GM18867 (cell line): Measurements from ENCODE around the gene C11orf91.
"Not testable (repeated sequence)": the region's sequence is repeated elsewhere in the genome, so short reads cannot be mapped to it uniquely, and the experiment has no call there.

Experiments
- ATAC-seq: cut with Tn5 transposase; IDR thresholded peaks from one replicate; pipeline ENCODE4 v1.9.1; 2021; ENCODE audit warnings: mild to moderate bottlenecking, moderate library complexity; ENCODE audit not compliant: unreplicated experiment

The C11orf91 gene

DNA sequence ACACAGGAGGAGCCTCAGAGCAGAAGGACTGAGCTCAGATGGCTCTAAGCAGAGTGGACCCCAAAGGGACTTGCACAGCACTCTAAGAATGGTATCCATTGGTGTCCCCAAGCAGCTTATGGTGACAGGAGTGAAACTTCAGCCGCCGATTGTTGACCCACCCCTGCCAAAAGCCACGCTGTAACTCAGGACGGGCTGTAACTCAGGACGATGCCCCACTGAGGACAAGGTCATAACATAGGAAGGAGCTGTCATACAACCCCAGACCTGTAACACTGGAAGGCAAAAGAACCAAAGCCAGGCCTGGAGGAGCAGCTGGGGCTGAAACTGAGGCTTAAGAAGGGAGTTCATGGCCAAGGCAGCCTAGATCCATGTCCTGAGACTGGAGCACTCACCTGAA lies 21.4 kb upstream of the C11orf91 start:
- ATAC-seq = no peak

DNA sequence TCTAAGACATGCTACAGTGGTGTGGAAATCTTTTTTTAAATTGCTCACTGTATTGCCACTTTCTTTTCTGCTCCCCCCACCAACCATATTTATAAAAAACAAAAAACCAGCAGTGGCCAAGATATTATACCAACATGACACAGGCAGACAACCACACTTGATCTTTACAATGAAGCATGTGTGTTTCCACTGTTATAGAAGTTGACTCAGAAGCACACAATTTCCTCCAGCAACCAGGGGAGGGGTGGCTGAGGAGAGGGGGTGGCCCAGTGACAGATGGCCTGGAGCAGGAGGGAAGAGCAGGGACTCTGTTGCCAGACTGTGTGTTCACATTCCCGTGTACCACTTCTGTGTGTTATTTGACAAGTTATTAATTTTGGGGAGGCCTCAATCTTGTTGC lies 20.8 kb upstream of the C11orf91 start:
- ATAC-seq = no peak

GRCh38 chr11:33719587-33719986 lies 19.0 kb upstream of the C11orf91 start:
- ATAC-seq = no peak

DNA sequence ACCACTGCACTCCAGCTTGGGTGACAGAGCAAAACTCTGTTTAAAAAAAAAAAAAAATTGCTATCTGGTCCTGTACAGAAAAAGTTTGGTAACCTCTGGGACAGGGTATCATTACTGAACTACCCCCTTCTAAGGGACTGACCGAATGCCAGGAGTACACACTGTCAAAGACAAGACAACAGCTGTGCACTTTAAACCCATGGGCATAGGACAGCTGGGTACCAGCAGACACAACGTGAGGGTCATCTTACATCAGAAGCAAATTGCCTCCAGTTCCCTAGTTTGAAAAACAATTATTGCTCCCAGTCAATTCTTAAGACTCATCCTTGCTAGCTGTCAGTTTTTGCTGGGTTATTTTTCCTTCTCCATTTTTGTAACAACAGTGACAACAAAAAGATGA lies 17.8 kb upstream of the C11orf91 start:
- no peak for ATAC-seq

GRCh38 chr11:33716243-33716642 lies 15.6 kb upstream of the C11orf91 start:
- no peak for ATAC-seq

GRCh38 chr11:33713856-33714398 lies 13.3 kb upstream of the C11orf91 start:
- no peak for ATAC-seq

GRCh38 chr11:33713151-33713855 lies 12.7 kb upstream of the C11orf91 start:
- ATAC-seq = no peak

DNA sequence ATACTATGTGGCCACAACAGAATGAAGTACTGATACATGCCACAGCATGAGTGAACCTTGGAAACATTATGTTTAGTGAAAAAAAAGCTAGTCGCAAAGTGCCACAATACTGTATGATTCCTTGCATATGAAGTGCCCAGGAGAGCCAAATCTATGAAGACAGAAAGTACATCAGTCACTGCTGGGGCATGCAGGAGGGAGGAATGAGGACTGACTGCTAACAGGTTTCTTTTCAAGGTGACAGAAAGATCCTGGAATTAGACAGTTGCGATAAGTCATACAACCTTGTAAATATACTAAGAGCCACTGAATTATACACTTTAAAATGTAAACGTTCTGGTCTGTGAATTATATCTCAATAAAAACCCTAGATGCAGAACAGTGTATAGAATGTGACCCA lies 11.8 kb upstream of the C11orf91 start:
- no peak for ATAC-seq

- ATAC-seq = no peak
These were observed 8.8 kb upstream of the C11orf91 start for GRCh38 chr11:33709466-33709865.

DNA sequence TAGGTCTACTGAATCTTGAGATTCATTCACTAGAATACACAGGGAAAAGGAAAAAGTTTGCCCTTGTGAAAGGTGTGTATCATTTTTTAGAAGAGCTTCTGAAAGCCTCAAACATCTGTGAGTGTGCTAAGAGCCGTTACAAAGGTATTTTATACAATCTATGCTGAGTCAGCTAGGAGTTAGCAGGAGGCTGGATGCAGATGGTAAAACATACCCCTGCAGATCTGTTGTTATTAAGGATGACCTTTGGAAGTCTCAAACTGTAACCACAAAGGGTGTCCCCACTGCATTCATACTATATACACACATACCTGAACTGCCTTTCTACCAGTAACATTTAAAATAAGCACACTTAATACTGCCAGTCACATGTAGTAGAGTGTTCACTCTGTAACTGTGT lies 8.4 kb upstream of the C11orf91 start:
- no peak for ATAC-seq

DNA sequence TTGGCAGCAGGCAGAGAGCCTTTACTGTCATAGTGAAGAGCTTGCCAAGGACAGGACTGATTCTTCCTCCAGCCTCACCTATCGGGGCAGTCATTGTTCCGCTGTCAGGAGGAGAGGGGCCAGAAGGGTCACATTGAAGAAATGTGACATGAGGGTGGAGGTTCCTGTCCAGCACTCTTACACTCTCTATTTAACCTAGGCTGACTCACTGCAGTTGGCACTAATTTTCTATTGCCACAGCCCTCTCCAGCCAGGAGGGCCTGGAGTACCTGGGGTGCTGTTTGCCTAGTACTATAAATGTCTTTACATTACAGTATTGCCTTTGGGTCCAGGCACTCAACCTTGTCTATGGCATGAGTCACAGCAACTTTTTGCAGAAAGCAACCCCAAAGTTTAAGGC lies 7.2 kb upstream of the C11orf91 start:
- not testable (repeated sequence) for ATAC-seq

DNA sequence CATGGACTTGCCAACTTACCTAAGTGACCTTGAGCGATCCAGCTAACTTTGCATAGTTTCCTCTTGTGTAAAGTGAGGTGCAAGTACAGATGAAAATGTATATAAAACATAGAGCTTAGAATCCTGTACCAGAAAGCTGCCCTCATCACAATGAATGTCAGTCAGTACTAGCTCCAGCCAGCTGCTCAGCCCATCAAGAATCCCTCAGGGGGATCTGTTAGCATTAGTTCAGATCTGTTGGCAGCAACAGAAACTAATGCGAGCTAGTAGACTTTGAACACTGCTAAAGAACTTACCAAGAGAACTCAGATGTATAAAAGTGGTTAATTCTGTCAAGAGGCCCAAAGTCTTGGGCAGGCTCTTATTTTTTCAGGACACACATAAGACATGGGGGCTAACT lies 6.3 kb upstream of the C11orf91 start:
- no peak for ATAC-seq

DNA sequence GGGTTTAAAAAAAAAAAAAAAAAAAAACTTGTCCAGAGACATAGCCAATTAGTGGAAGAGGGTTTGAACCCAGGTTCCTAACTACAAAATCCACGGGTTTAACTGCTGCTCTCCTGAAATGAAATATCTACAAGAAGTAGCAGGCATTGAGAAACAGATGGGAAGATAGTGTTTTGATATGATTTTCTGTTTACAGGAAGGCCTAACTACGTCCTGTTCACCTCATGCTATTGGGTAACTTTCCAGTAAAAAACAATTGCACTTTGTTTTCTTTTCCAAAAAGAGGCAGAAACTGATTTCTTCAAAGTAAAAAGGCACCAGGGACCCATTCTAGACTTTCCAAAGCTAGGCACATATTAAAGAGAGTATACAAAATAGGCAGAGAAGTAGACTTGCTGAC lies 5.9 kb upstream of the C11orf91 start:
- ATAC-seq = no peak

DNA sequence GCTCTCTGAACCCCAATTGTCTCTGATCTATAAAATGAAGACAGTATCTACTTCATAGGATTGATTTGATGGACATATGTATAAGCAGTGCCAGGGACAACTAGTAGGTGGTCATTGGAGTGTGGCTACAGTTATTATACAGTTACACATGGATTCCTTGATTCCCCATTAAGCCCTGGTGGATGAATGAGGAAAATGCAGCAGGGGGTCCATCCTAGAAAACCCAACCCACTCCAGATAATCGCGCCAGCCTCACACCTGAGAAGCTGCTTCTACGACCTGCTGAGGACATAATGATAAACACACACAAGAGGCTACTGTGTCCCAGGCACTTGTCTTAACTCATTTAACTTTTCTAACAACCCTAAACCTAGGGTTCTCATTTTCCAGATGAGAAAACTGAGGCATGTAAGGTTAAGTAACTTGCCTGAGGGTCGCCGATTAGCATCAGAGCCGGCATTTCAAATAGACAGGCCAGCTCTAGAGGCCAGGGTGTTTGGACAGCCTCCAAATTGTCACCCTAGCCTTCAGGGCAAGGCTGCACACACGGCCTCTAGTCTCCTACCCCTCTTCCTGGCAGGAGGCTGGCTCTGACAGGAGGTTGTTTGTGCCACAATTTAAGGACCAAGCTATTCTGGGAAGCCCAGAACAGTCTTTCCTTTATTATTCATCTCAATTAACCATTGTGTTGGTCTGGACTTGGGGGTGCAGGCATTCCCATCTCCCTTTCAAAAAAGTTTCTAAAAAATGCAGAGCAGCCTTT lies 3.8 kb upstream of the C11orf91 start:
- no peak for ATAC-seq

GRCh38 chr11:33703788-33704187 lies 3.2 kb upstream of the C11orf91 start:
- ATAC-seq = no peak

DNA sequence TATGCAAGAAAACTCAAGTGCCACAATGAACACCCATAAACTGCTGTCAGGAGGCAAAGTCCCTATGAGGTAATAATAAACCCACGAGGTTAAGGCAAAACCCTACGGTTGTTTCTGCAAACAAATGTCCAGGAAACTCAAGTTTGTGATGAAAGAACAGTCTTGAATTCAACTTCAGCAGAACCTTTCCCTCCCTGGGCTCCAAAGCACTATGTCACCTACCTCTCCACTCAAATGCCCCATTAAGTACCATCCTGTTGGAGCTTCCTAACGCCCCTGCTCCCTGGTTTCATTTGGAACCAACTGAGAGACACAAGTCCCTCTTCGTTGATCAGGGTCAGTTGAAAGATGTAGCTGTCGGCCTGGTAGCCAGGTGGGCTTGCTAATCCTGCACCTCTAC lies 2.6 kb upstream of the C11orf91 start:
- ATAC-seq = no peak

- no peak for ATAC-seq
These were observed 940 bp upstream of the C11orf91 start for GRCh38 chr11:33701302-33702230.

GRCh38 chr11:33700063-33700501 lies 544 bp downstream of the C11orf91 start:
- ATAC-seq = no peak

DNA sequence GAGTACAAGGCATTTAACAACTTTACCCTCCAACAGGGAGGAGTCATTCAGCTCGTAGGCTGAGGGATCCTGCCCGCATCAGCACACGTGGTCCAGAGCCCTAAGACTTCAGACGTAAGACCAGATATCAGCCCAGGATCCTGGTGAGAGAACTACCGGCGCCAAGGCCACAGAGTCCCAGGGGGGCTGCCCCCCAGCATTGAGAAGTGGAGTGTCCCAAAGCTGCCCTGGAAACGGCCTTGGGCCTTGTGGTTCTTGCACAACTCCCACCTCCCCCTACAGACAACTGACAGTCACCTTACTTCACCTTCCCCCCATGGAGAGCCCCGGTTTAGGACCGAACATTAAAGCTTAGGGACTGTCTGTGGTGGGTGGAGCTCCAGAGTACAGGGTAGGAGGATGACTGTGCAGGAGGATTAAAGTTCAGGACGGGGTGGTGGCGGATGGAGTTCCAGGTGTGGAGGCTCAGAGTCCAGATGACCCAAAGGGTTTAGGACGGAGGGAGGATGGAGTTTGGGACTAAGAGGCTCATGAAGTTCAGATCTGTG lies 1.0 kb downstream of the C11orf91 start:
- ATAC-seq = no peak

- ATAC-seq = no peak
These were observed 1.7 kb downstream of the C11orf91 start for GRCh38 chr11:33698921-33699320.

DNA sequence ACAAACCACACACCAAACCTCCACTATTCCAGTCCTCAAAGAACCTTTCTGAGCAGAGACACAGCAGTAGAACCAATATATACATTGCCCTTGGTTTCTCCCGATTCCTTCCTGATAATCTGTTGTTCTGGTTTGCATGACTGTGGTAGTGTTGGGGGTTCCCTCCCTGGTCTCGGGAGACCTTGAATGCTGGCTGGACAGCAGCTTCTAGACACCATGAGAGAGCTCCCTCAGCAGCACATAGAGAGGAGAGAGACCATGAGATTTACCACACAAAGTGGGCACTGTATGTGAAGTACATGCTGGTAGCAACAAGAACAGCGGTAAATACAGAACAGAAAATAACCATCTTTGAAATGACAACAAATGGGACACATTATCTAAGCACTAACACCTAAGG lies 2.6 kb downstream of the C11orf91 start:
- no peak for ATAC-seq
